ENCODE data around the gene PDE4B. TPM values are rescaled to one million over a fixed set of nuclear protein-coding genes. Genes with fewer than 3 reads are reported as not detected.

Gene PDE4B
- polyA plus RNA-seq, 1 donor from 2014 or later: 135 TPM

DNA sequence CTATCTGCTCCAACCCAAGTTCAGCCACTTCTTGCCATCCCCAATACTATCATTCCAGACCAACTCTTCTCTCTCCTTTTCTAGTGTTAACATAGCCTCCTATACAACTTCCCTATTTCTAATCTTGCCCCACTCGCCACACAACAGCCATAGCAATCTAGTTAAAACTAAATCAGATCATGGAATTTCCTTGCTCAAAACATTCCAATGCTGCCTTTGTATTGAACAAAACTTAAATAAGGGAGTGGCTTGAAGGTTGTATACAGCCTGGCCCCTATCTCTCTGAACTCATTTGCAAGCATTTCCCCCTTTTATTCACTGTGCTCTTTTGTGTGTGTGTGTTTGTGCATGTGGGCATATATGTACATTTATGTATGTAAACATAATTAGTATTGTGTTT lies 623.2 kb downstream of the PDE4B start:
- no peaks in the 10 kb centered on the region for H3K36me3 ChIP-seq (ENCODE audit: insufficient read depth, low read length)
- H4K20me1 ChIP-seq (ENCODE audit: insufficient read depth): no peaks in the 10 kb centered on the region

GRCh38 chr1:66416295-66416694 lies 623.6 kb downstream of the PDE4B start:
- H2AFZ ChIP-seq (ENCODE audit: low read depth, low read length): no peak overlapping the region
- H3K9me3 ChIP-seq (ENCODE audit: low read length): peaks cover 4% of the 10 kb centered on the region
- H3K79me2 ChIP-seq (replicated peaks; ENCODE audit: insufficient read depth, low read length): no peaks in the 10 kb centered on the region
- H3K27ac ChIP-seq (ENCODE audit: low read length): no peak overlapping the region
- no peak overlapping the region for H3K4me3 ChIP-seq (ENCODE audit: low read length)
- no peaks in the 10 kb centered on the region for H3F3A ChIP-seq (ENCODE audit: insufficient read depth, low read length, poor library complexity, severe bottlenecking)
- no peaks in the 10 kb centered on the region for H4K20me1 ChIP-seq (ENCODE audit: insufficient read depth)
- H3K9ac ChIP-seq (ENCODE audit: low read length): no peak overlapping the region
- H3K27me3 ChIP-seq (ENCODE audit: insufficient read depth, low read depth, low read length): no peaks in the 10 kb centered on the region
- H3K36me3 ChIP-seq (ENCODE audit: insufficient read depth, low read length): no peaks in the 10 kb centered on the region
- no peak overlapping the region for H3K4me2 ChIP-seq (ENCODE audit: low read length)
- TF ChIP-seq EZH2 (IDR thresholded peaks at IDR 0.05; ENCODE audit: borderline replicate concordance, insufficient read depth, low read length, poor library complexity, severe bottlenecking) (no peak), TAF1 (IDR thresholded peaks at IDR 0.05; ENCODE audit: low read depth) (no peak), POLR2AphosphoS5 (IDR thresholded peaks at IDR 0.05) (no peak), RAD21 (conservative IDR thresholded peaks at IDR 0.05) (no peak), CTCF (IDR thresholded peaks at IDR 0.05; ENCODE audit: poor library complexity, severe bottlenecking) (no peak), SMC3 (conservative IDR thresholded peaks at IDR 0.05; ENCODE audit: poor library complexity) (no peak)
- H3K9me2 ChIP-seq (ENCODE audit: insufficient read depth, low read length): no peaks in the 10 kb centered on the region

More for the DNA sequence above, 623.2 kb downstream of the PDE4B start:
- H2AFZ ChIP-seq (ENCODE audit: low read depth, low read length): no peak overlapping the region
- H3K79me2 ChIP-seq (replicated peaks; ENCODE audit: insufficient read depth, low read length): no peaks in the 10 kb centered on the region
- H3F3A ChIP-seq (ENCODE audit: insufficient read depth, low read length, poor library complexity, severe bottlenecking): no peaks in the 10 kb centered on the region
- no peaks in the 10 kb centered on the region for H3K27me3 ChIP-seq (ENCODE audit: insufficient read depth, low read depth, low read length)
- H3K9me2 ChIP-seq (ENCODE audit: insufficient read depth, low read length): no peaks in the 10 kb centered on the region
- H3K9me3 ChIP-seq (ENCODE audit: low read length): peaks cover 4% of the 10 kb centered on the region
- no peak overlapping the region for H3K9ac ChIP-seq (ENCODE audit: low read length)
- TF ChIP-seq MXI1 (conservative IDR thresholded peaks at IDR 0.05; ENCODE audit: poor library complexity, severe bottlenecking) (no peak), EP300 (conservative IDR thresholded peaks at IDR 0.05; ENCODE audit: poor library complexity, severe bottlenecking) (no peak), POLR2AphosphoS5 (IDR thresholded peaks at IDR 0.05) (no peak), TAF1 (IDR thresholded peaks at IDR 0.05; ENCODE audit: low read depth) (no peak), SMC3 (conservative IDR thresholded peaks at IDR 0.05; ENCODE audit: poor library complexity) (no peak), CTCF (IDR thresholded peaks at IDR 0.05; ENCODE audit: poor library complexity, severe bottlenecking) (no peak), EZH2 (IDR thresholded peaks at IDR 0.05; ENCODE audit: borderline replicate concordance, insufficient read depth, low read length, poor library complexity, severe bottlenecking) (no peak), REST (IDR thresholded peaks at IDR 0.05; ENCODE audit: borderline replicate concordance) (no peak), RAD21 (conservative IDR thresholded peaks at IDR 0.05) (no peak)
- H3K4me2 ChIP-seq (ENCODE audit: low read length): no peak overlapping the region
- no peak overlapping the region for H3K27ac ChIP-seq (ENCODE audit: low read length)
- H3K4me3 ChIP-seq (ENCODE audit: low read length): no peak overlapping the region

Measured in neural cell (in vitro differentiated cells).